ENCODE results near the gene BLACAT1. TPM values are rescaled to one million over a fixed set of nuclear protein-coding genes. Genes with fewer than 3 reads are reported as not detected.
A peak's percentile ranks its signal among the peaks of the same experiment; 100 is the strongest.

The BLACAT1 gene
- total RNA-seq, 3 donors from 2014 or later, result 0.14 to 0.46 (median 0.19) TPM

- TF ChIP-seq CTCF (IDR thresholded peaks at IDR 0.05), result no peak
- Histone ChIP-seq H3K36me3 (ENCODE audit: low read depth) (no peaks in the 10 kb centered on the region), H3K4me3 (no peak overlapping the region), H3K4me1 (ENCODE audit: low read depth) (peaks cover 5% of the 10 kb centered on the region), H3K9me3 (no peaks in the 10 kb centered on the region)
- intact Hi-C loops (cut with DNase I, micrococcal nuclease), result no loop called here
- ATAC-seq (peak; percentile 50), DNase-seq (no peak)
Observed at GRCh38 chr1:205449254-205449749, 6.5 kb downstream of the BLACAT1 start.

- DNase-seq, result no peak
- no peaks in the 10 kb centered on the region for H3K9me3 ChIP-seq
- intact Hi-C loops (cut with DNase I, micrococcal nuclease), result no loop called here
- H3K4me3 ChIP-seq, result no peak overlapping the region
- H3K36me3 ChIP-seq (ENCODE audit: low read depth), result no peaks in the 10 kb centered on the region
- H3K4me1 ChIP-seq (ENCODE audit: low read depth), result peaks cover 5% of the 10 kb centered on the region
- no peak for TF ChIP-seq CTCF (IDR thresholded peaks at IDR 0.05)
- ATAC-seq, result no peak
Observed at GRCh38 chr1:205448540-205449253, 7.1 kb downstream of the BLACAT1 start.

- TF ChIP-seq CTCF (IDR thresholded peaks at IDR 0.05), result no peak
- Histone ChIP-seq H3K9me3 (no peaks in the 10 kb centered on the region), H3K4me3 (no peak overlapping the region), H3K4me1 (ENCODE audit: low read depth) (peaks cover 5% of the 10 kb centered on the region), H3K36me3 (ENCODE audit: low read depth) (no peaks in the 10 kb centered on the region)
- no peak for DNase-seq
- ATAC-seq, result no peak
- intact Hi-C loops (cut with DNase I, micrococcal nuclease), result no loop called here
Observed at GRCh38 chr1:205447457-205448341, 8.1 kb downstream of the BLACAT1 start.

GRCh38 chr1:205446828-205447227 lies 9.0 kb downstream of the BLACAT1 start:
- peaks cover 8% of the 10 kb centered on the region for H3K4me1 ChIP-seq (ENCODE audit: low read depth)

GRCh38 chr1:205445646-205445935 lies 10.3 kb downstream of the BLACAT1 start:
- ATAC-seq (no peak), DNase-seq (no peak)
- no peaks in the 10 kb centered on the region for H3K36me3 ChIP-seq (ENCODE audit: low read depth)
- H3K4me1 ChIP-seq (ENCODE audit: low read depth), result peaks cover 19% of the 10 kb centered on the region
- no peaks in the 10 kb centered on the region for H3K9me3 ChIP-seq
- no peak overlapping the region for H3K4me3 ChIP-seq
- intact Hi-C loops (cut with DNase I, micrococcal nuclease), result no loop called here
- TF ChIP-seq CTCF (IDR thresholded peaks at IDR 0.05), result no peak

More at GRCh38 chr1:205446828-205447227, 9.0 kb downstream of the BLACAT1 start:
- DNase-seq (no peak), ATAC-seq (no peak)
- Histone ChIP-seq H3K9me3 (no peaks in the 10 kb centered on the region), H3K36me3 (ENCODE audit: low read depth) (no peaks in the 10 kb centered on the region), H3K4me3 (no peak overlapping the region)
- intact Hi-C loops (cut with DNase I, micrococcal nuclease), result no loop called here
- TF ChIP-seq CTCF (IDR thresholded peaks at IDR 0.05), result no peak
